Activated CD8-positive, alpha-beta T cell treated with anti-CD3 and anti-CD28 coated beads, Interleukin-2, amount 10 ng/mL, durations not matched to agents 7 days and 5 days (primary cell): ENCODE measurements around the gene KRTAP8-1. TPM values are rescaled to one million over a fixed set of nuclear protein-coding genes. Genes with fewer than 3 reads are reported as not detected.

Experiments used
- ATAC-seq: fragments of 150-1000 bp; cut with Tn5 transposase; one replicate; pipeline ENCODE4 v1.10.0; 2021; ENCODE audit warnings: moderate library complexity
- CTCF ChIA-PET: fragments of 350-600 bp; sonication (Branson Sonifier 250); formaldehyde crosslinking; loops from one replicate; lab custom pipeline; 2021; ENCODE audit warnings: antibody characterized with exemption; lab: Charles Lee
- POLR2A ChIA-PET: fragments of 350-600 bp; sonication (Branson Sonifier 250); formaldehyde crosslinking; loops from one replicate; lab custom pipeline; 2021; ENCODE audit warnings: antibody characterized with exemption; lab: Charles Lee
- DNase-seq: peaks from one replicate; pipeline ENCODE4 v3.0.0-alpha.2; 2020
- H3K27ac Mint-ChIP-seq: one replicate; pipeline ENCODE4 v1.8.0; 2021; ENCODE audit warnings: mild to moderate bottlenecking, mixed read lengths
- H3K27me3 Mint-ChIP-seq: one replicate; pipeline ENCODE4 v1.8.0; 2021; ENCODE audit warnings: low read depth, mixed read lengths
- H3K36me3 Mint-ChIP-seq: one replicate; pipeline ENCODE4 v1.8.0; 2021; ENCODE audit warnings: low read depth, mixed read lengths
- H3K4me1 Mint-ChIP-seq: one replicate; pipeline ENCODE4 v1.8.0; 2021; ENCODE audit warnings: low read depth, mixed read lengths
- H3K4me3 Mint-ChIP-seq: one replicate; pipeline ENCODE4 v1.8.0; 2021; ENCODE audit warnings: mild to moderate bottlenecking, mixed read lengths
- H3K9me3 Mint-ChIP-seq: one replicate; pipeline ENCODE4 v1.8.0; 2022; ENCODE audit warnings: mixed read lengths; ENCODE audit not compliant: insufficient read depth
- total RNA-seq, 2 experiments: library from RNA; stranded (reverse); gene quantifications; one replicate each; pipeline ENCODE4 v1.2.3, GENCODE V29; 2021

KRTAP8-1 gene
- total RNA-seq, 2 experiments from 2014 or later = not detected

- Mint-ChIP-seq H3K36me3 (no peaks in the 10 kb centered on the region), H3K27ac (no peak overlapping the region), H3K9me3 (no peaks in the 10 kb centered on the region), H3K4me1 (no peaks in the 10 kb centered on the region), H3K4me3 (no peak overlapping the region), H3K27me3 (no peaks in the 10 kb centered on the region)
- ChIA-PET POLR2A (no interaction called here), CTCF (no interaction called here)
- DNase-seq (no peak), ATAC-seq (no peak)
Measured at GRCh38 chr21:30769724-30770431, 43.2 kb downstream of the KRTAP8-1 start.

Other genes starting within 250 kb of the KRTAP8-1 start
- gene KRTAP22-2, start 222.9 kb downstream of the KRTAP8-1 start, total RNA-seq = not detected
- gene KRTAP6-3, start 220.8 kb downstream of the KRTAP8-1 start, total RNA-seq = not detected
- not detected for gene KRTAP6-2, start 214.4 kb downstream of the KRTAP8-1 start, total RNA-seq
- not detected for gene KRTAP22-1, start 212.2 kb downstream of the KRTAP8-1 start, total RNA-seq
- gene KRTAP6-1, start 199.3 kb downstream of the KRTAP8-1 start, total RNA-seq = not detected
- gene KRTAP20-1, start 196.8 kb downstream of the KRTAP8-1 start, total RNA-seq = not detected
- not detected for gene KRTAP20-4, start 192.6 kb downstream of the KRTAP8-1 start, total RNA-seq
- not detected for gene KRTAP20-2, start 178.1 kb downstream of the KRTAP8-1 start, total RNA-seq
- gene KRTAP20-3, start 170.4 kb downstream of the KRTAP8-1 start, total RNA-seq = not detected
- gene KRTAP21-3, start 94.5 kb downstream of the KRTAP8-1 start, total RNA-seq = not detected
- gene KRTAP21-2, start 66.0 kb downstream of the KRTAP8-1 start, total RNA-seq = not detected
- not detected for gene KRTAP21-1, start 57.8 kb downstream of the KRTAP8-1 start, total RNA-seq
- gene KRTAP7-1, start 16.5 kb upstream of the KRTAP8-1 start, total RNA-seq = not detected
- gene KRTAP11-1, start 68.3 kb upstream of the KRTAP8-1 start, total RNA-seq = not detected
- gene KRTAP19-8, start 225.2 kb upstream of the KRTAP8-1 start, total RNA-seq = not detected